Common myeloid progenitor, CD34-positive (primary cell): ENCODE results near the gene SPOP.

ENCODE experiments used
- CTCF ChIA-PET: fragments of 350-600 bp; sonication (Branson Sonifier 250); formaldehyde crosslinking; loops from one replicate; lab custom pipeline; 2021; ENCODE audit warnings: antibody characterized with exemption; lab: Charles Lee
- POLR2A ChIA-PET: fragments of 350-600 bp; sonication (Branson Sonifier 250); formaldehyde crosslinking; loops from one replicate; lab custom pipeline; 2021; ENCODE audit warnings: antibody characterized with exemption; lab: Charles Lee
- DNase-seq, 3 donors: peaks; one replicate each; pipeline versions ENCODE4 v3.0.0 to v3.0.0-alpha.2; 2013
- H3K27ac ChIP-seq, 2 experiments: 1 replicate in 1 of 2; 2 replicates in 1 of 2; pipeline ENCODE4 v1.7.0; 2013; ENCODE audit warnings: inconsistent platforms in 2 of 2, low read length in 2 of 2, mild to moderate bottlenecking in 2 of 2, low read depth in 1 of 2, moderate library complexity in 1 of 2; ENCODE audit not compliant: severe bottlenecking in 2 of 2, insufficient read depth in 1 of 2, poor library complexity in 1 of 2
- H3K27me3 ChIP-seq, 5 experiments: replicated peaks in 2 of 5; 1 replicate in 3 of 5; 2 replicates in 2 of 5; pipeline versions ENCODE4 v1.6.1 to v1.7.0; 2013; ENCODE audit warnings: low read length in 4 of 5, mild to moderate bottlenecking in 2 of 5, moderate library complexity in 2 of 5, inconsistent platforms in 1 of 5; ENCODE audit not compliant: insufficient read depth in 5 of 5, control insufficient read depth in 4 of 5
- H3K36me3 ChIP-seq, 4 experiments: 1 replicate in 2 of 4; 2 replicates in 2 of 4; pipeline versions ENCODE4 v1.6.1 to v1.7.0; 2013; ENCODE audit warnings: low read length in 3 of 4, control low read depth in 1 of 4, mild to moderate bottlenecking in 1 of 4; ENCODE audit not compliant: control insufficient read depth in 4 of 4, insufficient read depth in 4 of 4
- H3K4me1 ChIP-seq, 4 experiments: 1 replicate in 3 of 4; 2 replicates in 1 of 4; pipeline versions ENCODE4 v1.6.1 to v1.7.1; 2013; ENCODE audit warnings: low read length in 3 of 4, mild to moderate bottlenecking in 3 of 4, control low read depth in 1 of 4, inconsistent platforms in 1 of 4, moderate library complexity in 1 of 4; ENCODE audit not compliant: control insufficient read depth in 4 of 4, insufficient read depth in 4 of 4; ENCODE audit errors: control extremely low read depth in 1 of 4
- H3K4me3 ChIP-seq, 7 experiments: 1 replicate in 4 of 7; 2 replicates in 3 of 7; pipeline versions ENCODE4 v1.5.1 to v1.7.0; 2013; ENCODE audit warnings: mild to moderate bottlenecking in 7 of 7, low read length in 6 of 7, moderate library complexity in 6 of 7, inconsistent platforms in 2 of 7, low read depth in 2 of 7, control low read depth in 1 of 7; ENCODE audit not compliant: insufficient read depth in 4 of 7, control insufficient read depth in 1 of 7; ENCODE audit errors: extremely low read depth in 1 of 7
- H3K9me3 ChIP-seq, 5 experiments: 1 replicate in 4 of 5; 2 replicates in 1 of 5; pipeline versions ENCODE4 v1.6.1 to v1.7.1; 2013; ENCODE audit warnings: low read length in 4 of 5, mild to moderate bottlenecking in 2 of 5, inconsistent platforms in 1 of 5, low read depth in 1 of 5, moderate library complexity in 1 of 5; ENCODE audit not compliant: control insufficient read depth in 4 of 5, insufficient read depth in 2 of 5; ENCODE audit errors: control extremely low read depth in 1 of 5
- WGBS: methylation state at CpG from one replicate; pipeline ENCODE4 v1.1.5; 2013; ENCODE audit not compliant: insufficient coverage; 5-methylcytosine and 5-hydroxymethylcytosine counted together

Gene SPOP

DNA sequence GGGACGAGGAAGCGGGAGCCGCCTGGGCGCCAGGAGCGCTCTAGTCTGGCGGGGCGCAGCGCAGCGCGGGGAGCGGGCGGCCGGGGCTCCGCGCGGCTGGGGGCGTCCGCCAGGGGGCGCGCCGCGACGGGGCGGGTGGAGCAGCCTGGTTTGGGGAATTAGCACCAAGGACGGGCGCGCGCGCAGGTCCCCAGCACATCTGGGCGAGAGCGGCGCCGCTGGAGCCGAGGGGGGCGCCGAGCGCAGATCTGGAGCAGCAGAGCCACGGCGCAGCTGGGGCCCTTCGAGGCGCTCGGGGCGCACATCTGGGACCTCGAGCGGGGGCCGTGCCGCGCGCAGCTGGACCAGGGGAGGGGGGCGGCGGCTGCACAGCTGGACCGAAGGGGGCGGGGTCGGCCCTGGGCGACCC lies 102.2 kb downstream of the SPOP start, which contains the start of gene NXPH3:
NXPH3 (plus strand) TSS at position 193 of the 409 bp plus-strand sequence. CDS start 349 bp downstream, outside the sequence.
- CTCF ChIA-PET, result interaction anchor here (1.0 to 9.3 kb wide), 9 partner anchors 12 to 422 kb away, joined by 3 to 277 read pairs (median 4); partner anchors contain the start of gene SLC35B1
- H3K4me3 ChIP-seq, result peak within 1 kb of the TSS; percentile 35 to 80 (median 65)
- H3K27me3 ChIP-seq, result peaks cover 0 to 61% (median 30%) of the 10 kb centered on the region in 5 experiments
- H3K9me3 ChIP-seq, result no peaks in the 10 kb centered on the region
- H3K4me1 ChIP-seq, result peaks cover 0 to 18% (median 17%) of the 10 kb centered on the region in 4 experiments
- POLR2A ChIA-PET, result interaction anchor here (0.6 to 1.2 kb wide), 4 partner anchors 14 to 133 kb away, joined by 3 to 5 read pairs (median 4); partner anchors contain the start of gene SLC35B1
- H3K27ac ChIP-seq, result no peak within 1 kb of the TSS
- DNase-seq, result peak; percentile 68 to 85 (median 82)
- WGBS, result under 1% methylated on average over 55 of the region's 55 CpGs
- no peaks in the 10 kb centered on the region for H3K36me3 ChIP-seq

DNA sequence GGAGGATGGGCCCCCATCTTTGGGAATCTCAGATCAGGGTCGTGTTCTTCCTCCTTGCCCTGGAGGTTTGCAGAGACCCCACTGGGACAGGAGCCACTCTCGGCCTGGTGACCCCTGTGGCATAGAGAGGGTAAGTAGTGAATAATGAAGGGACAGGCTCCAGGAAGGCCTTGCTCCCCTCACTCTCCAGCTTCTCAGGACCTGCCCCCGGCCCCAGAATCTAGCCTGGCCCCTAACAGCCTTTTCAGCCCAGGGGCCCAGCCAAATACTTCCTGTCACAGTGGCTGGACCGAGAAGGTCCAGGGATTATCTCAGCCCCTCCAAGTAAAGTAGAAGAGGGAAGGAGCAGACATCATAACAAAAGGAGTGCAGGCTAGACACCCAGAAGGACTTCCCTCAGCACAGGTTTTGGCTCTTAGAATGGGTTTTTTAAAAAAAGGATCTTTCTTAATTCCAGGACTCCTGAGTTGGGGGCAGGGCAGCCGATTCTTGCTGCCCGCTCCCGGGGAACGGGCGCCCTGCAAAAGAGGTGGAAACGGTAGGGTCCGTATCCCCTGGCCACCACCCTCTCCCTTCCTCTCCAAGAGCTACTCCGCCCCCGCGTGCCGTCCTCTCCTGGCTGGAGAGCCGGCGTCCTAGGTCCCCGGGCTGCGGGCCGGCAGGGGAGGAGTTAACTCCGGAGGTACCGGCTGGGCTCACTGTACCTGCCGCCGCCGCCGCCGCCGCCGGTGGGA lies 102.8 kb downstream of the SPOP start:
- no peaks in the 10 kb centered on the region for H3K9me3 ChIP-seq
- peaks cover 0 to 22% (median 20%) of the 10 kb centered on the region in 4 experiments for H3K4me1 ChIP-seq
- H3K36me3 ChIP-seq, result no peaks in the 10 kb centered on the region
- DNase-seq, result no peak
- no peak overlapping the region for H3K27ac ChIP-seq
- ChIA-PET CTCF (interaction anchor here (0.5 to 9.3 kb wide), 7 partner anchors 13 to 422 kb away, joined by 3 to 277 read pairs (median 4); partner anchors contain the start of gene SLC35B1), POLR2A (interaction anchor here (0.6 to 1.2 kb wide), 4 partner anchors 14 to 133 kb away, joined by 3 to 5 read pairs (median 4); partner anchors contain the start of gene SLC35B1)
- peaks cover 0 to 61% (median 30%) of the 10 kb centered on the region in 5 experiments for H3K27me3 ChIP-seq
- H3K4me3 ChIP-seq, result peak overlapping the region in 4 of 7 experiments; percentile 45 to 80 (median 70)
- WGBS, result 9% methylated on average over 16 of the region's 29 CpGs

DNA sequence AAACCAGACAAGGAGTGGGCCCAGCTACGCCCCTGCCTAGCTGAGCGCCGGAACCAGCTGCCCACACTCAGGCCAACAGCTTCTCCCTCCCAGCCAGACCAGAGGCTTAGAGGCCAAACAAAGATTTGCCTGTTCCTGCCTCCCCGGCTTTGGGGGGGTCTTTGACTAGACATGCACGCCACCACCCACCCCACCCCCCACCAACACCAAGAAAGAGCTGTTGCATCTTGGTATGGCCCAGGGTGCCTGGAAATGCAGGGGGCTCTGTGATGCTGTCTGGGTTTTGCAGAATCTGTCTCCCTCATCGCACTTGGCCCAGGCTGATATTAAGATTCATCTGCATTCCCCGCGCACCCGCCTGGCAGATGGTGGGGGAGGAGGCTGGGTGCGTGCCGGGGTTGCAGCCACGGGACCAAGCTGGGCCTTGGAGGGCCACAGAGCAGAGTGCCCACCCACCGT lies 103.5 kb downstream of the SPOP start:
- Histone ChIP-seq H3K4me1 (peaks cover 0 to 23% (median 21%) of the 10 kb centered on the region in 4 experiments), H3K27ac (no peak overlapping the region), H3K4me3 (no peak overlapping the region), H3K27me3 (peaks cover 0 to 61% (median 30%) of the 10 kb centered on the region in 5 experiments), H3K9me3 (no peaks in the 10 kb centered on the region), H3K36me3 (no peaks in the 10 kb centered on the region)
- no peak for DNase-seq
- ChIA-PET CTCF (interaction anchor here (1.4 to 9.3 kb wide), 2 partner anchors 124 to 282 kb away, joined by 3 to 277 read pairs; partner anchors contain the start of gene SLC35B1), POLR2A (interaction anchor here (0.6 kb wide), 2 partner anchors 105 to 167 kb away, joined by 3 to 7 read pairs; no protein-coding TSS in a partner anchor)
- WGBS, result 86% methylated on average over 8 of the region's 13 CpGs

DNA sequence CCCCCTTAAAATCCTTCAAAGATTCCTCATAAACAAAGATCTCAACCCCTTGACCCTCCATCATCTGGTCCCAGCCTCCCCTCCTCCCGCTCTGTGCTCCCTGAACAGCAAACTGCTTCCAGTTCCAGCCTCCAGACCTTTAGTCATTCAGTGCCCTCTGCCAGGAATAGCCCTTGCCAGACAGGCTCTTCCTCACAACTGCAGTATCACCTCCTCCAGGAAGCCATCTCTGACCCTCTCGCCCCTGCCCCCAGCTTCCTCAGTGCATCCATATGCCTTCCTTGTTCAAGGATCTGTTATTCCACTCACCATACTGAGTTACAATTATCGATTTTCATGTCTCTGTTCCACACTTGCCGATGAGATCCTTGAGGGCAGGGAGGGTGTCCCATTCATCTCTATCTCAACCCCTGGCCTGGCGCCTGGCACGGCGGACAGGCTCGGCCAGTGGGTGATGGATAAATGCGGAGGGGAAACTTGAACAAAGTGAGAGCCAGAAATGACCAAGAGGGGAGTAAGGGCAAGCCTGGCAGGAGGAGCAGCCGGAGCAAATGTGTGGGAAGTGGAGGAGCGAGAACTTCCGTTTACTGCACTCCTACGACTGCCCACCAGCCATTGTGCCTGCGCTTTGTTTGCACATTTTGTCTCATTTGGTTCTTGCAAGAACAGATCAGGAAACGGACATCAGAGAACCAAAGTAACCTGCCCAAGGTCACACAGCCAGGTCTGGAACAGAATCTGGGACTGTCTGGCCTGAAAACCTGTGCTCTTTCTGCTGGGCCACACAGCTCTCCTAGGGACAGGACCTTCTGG lies 104.2 kb downstream of the SPOP start:
- Histone ChIP-seq H3K4me3 (no peak overlapping the region), H3K27ac (no peak overlapping the region), H3K9me3 (no peaks in the 10 kb centered on the region), H3K27me3 (peaks cover 0 to 57% (median 30%) of the 10 kb centered on the region in 5 experiments), H3K4me1 (peaks cover 0 to 23% (median 21%) of the 10 kb centered on the region in 4 experiments), H3K36me3 (no peaks in the 10 kb centered on the region)
- 97% methylated on average over 15 of the region's 15 CpGs for WGBS
- no peak for DNase-seq
- POLR2A ChIA-PET, result interaction anchor here (0.6 kb wide), 2 partner anchors 105 to 167 kb away, joined by 3 to 7 read pairs; no protein-coding TSS in a partner anchor
- CTCF ChIA-PET, result interaction anchor here (1.4 to 9.3 kb wide), 2 partner anchors 24 to 125 kb away, joined by 5 to 277 read pairs; partner anchors contain the start of gene SLC35B1

DNA sequence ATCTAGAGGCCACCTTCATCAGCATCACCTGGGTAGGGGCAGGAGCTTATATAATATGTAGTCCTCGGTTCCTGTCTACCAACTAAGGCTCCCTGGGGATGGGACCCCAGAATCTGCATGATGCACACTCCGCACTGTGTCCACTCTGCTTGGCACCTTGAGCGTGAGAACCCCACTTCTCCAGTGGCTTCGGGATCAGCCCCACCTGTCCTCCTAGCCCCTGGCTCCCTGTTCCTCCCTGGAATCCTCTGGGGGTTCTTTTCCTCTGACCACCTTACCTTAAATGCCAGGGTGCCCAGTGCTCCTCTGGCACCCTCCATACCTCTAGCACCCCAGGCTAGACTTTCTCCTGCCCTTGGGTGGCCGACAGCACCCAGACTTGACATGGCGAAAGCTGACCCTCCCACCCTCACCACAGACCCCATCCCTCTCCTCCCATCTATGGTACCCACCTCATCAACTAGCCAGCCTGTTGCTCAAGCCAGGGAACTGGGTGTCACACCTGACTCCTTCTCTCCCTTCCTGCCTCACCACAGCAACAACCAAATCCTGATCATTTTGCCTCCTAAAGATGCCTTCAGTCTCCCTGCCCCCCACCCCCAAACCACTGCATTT lies 105.0 kb downstream of the SPOP start:
- Histone ChIP-seq H3K27ac (no peak overlapping the region), H3K4me3 (no peak overlapping the region), H3K4me1 (peaks cover 0 to 27% (median 24%) of the 10 kb centered on the region in 4 experiments), H3K9me3 (no peaks in the 10 kb centered on the region), H3K36me3 (no peaks in the 10 kb centered on the region), H3K27me3 (peaks cover 0 to 54% (median 28%) of the 10 kb centered on the region in 5 experiments)
- ChIA-PET POLR2A (no interaction called here), CTCF (interaction anchor here (1.0 to 9.3 kb wide), 3 partner anchors 25 to 126 kb away, joined by 3 to 277 read pairs (median 5); partner anchors contain the start of gene SLC35B1)
- no peak for DNase-seq
- 95% methylated on average over 6 of the region's 6 CpGs for WGBS

DNA sequence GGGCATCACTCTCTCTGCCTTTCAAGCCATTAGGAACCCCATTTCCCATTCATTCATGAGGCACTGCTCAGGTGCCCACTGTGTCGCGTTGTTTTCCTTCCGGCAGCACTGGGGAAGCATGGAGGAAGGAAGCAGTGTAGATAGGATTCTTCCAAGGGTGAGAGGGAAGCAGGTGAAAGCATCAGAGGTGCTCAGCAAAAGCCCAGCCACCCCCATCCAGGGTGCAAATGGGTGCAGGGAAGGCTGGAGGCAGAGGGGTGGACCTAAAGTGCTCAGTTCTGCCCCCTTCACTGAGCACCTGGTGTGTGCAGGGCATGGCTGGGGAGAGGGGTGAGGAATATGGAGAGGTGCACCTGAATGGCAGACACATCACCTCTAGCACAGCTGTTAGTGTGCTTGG lies 105.7 kb downstream of the SPOP start:
- H3K4me3 ChIP-seq, result no peak overlapping the region
- no peaks in the 10 kb centered on the region for H3K9me3 ChIP-seq
- H3K36me3 ChIP-seq, result no peaks in the 10 kb centered on the region
- no peak for DNase-seq
- POLR2A ChIA-PET, result no interaction called here
- 95% methylated on average over 3 of the region's 3 CpGs for WGBS
- peaks cover 0 to 31% (median 27%) of the 10 kb centered on the region in 4 experiments for H3K4me1 ChIP-seq
- CTCF ChIA-PET, result interaction anchor here (1.0 to 9.3 kb wide), 5 partner anchors 25 to 425 kb away, joined by 3 to 277 read pairs (median 5); partner anchors contain the start of gene SLC35B1
- no peak overlapping the region for H3K27ac ChIP-seq
- peaks cover 0 to 47% (median 23%) of the 10 kb centered on the region in 5 experiments for H3K27me3 ChIP-seq
